Inferior parietal cortex (tissue), 1 donor: Measurements from ENCODE around the gene KIF5A.
"Not testable (repeated sequence)": the region's sequence is repeated elsewhere in the genome, so short reads cannot be mapped to it uniquely, and the experiment has no call there.

Experiments used
- DNase-seq: peaks from one replicate; pipeline ENCODE4 v3.0.0-alpha.2; 2016; ENCODE audit errors: extremely low spot score

The KIF5A gene

DNA sequence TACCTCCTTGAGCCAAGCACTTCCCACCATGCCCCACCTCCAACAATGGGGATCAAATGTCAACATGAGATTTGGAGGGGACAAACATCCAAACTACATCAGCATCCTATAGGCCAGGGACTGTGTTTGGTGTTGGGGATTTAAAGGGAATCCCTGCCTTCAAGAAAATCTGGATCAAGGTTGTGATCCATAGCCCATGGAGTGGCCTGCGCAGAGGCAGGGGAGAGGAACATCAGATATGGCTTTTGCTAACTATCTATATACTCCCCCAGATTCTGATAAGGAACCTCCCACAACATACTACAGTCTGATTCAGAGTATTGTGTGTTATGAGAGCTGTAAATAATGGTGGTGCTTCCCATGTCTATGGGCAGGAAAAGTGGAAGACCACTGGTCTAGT, 5.1 kb downstream of the KIF5A start:
- DNase-seq: no peak

DNA sequence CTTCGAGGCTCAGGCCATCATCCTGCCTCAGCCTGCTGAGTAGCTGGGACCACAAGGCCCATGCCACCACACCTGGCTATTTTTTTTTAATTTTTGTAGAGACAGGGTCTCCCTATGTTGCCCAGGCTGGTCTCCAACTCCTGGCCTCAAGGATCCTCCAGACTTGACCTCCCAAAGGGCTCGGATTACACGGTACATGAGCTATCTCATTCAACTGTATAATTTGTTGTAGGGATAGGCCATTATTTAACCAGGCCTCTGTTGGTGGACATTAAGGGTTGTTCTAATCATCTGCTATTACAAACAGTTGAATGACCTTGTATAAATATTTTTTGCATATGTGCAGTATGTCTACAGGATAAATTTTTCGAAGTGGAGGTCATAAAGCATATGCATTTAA, 9.0 kb downstream of the KIF5A start:
- no peak for DNase-seq

DNA sequence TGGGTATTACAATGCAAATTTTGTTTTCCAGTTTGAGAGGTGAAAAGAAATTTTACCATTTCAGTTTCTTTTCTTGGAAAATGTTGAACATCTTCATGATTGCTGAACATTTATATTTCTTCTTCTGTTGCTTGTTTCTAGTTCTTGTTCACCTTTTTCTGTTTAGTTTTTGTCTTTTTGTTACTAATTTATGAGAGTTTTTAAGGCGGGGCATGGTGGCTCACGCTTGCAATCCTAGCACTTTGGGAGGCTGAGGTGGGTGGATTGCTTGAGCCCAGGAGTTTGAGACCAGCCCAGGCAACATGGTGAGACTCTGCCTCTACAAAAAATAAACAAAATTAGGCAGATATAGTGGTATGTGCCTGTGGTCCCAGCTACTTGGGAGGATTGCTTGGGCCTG, 10.7 kb downstream of the KIF5A start:
- DNase-seq: no peak

DNA sequence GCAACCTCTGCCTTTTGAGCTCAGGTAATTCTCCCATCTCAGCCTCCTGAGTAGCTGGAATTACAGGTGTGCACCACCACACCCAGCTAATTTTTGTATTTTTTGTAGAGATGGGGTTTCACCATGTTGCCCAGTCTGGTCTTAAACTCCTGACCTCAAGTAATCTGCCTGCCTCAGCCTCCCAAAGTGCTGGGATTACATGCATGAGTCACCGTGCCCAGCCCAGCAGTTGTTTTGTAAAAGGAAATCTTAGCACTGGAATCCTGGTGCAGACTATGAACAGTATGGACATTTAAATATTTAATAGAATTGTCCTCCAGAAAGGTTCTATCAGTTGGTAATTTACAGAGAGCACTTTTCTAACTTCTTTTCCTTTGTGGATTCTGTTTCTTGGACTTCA, 11.3 kb downstream of the KIF5A start:
- DNase-seq: not testable (repeated sequence)

DNA sequence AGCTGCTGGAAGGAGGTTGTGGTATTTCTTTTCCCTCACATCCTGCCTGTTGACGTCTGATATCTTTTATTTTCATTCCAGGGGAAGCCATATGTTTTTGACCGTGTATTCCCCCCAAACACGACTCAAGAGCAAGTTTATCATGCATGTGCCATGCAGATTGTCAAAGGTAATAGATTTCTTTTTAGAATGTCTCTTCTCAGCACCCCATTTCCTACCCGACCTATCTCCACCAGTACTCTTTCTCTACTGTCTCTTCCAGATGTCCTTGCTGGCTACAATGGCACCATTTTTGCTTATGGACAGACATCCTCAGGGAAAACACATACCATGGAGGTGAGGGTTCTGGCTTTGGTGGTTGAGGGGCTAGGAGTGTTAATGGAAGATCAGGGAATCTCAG, 13.5 kb downstream of the KIF5A start:
- no peak for DNase-seq

DNA sequence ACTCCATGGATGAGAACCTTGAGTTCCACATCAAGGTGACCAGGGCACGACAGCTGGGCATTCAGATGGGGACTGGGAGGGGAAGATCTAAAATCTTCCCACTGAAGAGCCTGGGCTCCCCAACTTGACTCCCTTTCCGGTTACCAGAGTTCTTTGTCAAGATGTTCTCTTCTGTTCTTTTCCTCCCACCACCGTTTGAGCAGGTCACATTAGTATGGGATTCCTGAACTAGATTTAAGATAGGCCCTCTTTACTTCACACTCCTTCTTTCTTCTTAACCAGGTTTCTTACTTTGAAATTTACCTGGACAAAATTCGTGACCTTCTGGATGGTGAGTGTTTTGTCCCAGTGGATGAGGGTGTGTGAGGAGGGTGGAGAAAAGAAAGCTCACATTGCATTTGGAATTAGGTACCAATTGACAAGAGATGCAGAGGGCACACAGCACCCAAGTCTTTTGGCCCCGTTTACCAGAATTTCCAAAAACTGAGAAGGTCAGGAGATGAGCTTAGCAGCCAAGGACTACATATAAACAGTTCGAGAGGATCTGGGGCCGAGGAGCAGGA, 14.4 kb downstream of the KIF5A start:
- no peak for DNase-seq

DNA sequence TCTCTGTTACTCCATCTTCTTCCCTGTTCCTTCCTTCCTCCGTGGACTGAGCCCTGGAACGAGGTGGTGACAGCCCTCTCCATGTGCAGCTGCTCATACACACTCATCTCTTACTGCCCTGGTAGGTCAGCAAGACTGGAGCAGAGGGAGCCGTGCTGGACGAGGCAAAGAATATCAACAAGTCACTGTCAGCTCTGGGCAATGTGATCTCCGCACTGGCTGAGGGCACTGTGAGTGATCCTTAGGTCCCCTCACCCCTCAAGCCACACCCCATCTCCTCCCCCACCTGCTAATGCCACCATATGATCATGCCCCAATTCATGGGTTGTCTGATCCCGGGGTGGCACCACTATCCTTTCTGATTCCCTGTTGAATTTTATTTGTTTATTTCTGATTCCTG, 19.0 kb downstream of the KIF5A start:
- DNase-seq: no peak

DNA sequence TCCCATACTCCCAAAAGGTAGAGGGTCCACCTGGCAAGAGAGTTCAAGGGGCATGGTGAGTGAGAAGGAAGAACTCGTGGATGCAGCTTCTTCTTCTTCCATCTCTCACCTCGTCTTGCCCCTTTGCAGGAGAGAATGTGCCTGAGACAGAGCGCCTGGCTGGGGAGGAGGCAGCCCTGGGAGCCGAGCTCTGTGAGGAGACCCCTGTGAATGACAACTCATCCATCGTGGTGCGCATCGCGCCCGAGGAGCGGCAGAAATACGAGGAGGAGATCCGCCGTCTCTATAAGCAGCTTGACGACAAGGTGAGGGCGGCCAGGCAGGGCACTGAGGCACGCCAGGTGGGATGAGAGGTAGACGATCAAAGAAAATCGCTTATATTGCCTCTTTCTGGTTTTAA, 20.0 kb downstream of the KIF5A start:
- DNase-seq: no peak

DNA sequence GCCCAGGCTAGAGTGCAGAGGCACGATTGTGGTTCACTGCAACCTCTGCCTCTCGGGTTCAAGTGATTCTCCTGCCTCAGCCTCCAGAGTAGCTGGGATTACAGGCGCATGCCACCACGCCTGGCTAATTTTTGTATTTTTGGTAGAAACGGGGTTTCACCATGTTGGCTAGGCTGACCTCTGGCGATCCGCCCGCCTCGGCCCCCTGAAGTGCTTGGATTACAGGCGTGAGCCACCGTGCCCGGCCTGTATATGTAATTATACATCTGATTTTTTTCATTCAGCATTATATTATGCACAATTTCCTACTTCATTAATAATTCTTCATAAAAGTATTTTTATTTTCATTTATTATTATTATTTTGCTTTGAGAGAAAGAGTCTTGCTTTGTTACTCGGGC, 20.6 kb downstream of the KIF5A start:
- not testable (repeated sequence) for DNase-seq

DNA sequence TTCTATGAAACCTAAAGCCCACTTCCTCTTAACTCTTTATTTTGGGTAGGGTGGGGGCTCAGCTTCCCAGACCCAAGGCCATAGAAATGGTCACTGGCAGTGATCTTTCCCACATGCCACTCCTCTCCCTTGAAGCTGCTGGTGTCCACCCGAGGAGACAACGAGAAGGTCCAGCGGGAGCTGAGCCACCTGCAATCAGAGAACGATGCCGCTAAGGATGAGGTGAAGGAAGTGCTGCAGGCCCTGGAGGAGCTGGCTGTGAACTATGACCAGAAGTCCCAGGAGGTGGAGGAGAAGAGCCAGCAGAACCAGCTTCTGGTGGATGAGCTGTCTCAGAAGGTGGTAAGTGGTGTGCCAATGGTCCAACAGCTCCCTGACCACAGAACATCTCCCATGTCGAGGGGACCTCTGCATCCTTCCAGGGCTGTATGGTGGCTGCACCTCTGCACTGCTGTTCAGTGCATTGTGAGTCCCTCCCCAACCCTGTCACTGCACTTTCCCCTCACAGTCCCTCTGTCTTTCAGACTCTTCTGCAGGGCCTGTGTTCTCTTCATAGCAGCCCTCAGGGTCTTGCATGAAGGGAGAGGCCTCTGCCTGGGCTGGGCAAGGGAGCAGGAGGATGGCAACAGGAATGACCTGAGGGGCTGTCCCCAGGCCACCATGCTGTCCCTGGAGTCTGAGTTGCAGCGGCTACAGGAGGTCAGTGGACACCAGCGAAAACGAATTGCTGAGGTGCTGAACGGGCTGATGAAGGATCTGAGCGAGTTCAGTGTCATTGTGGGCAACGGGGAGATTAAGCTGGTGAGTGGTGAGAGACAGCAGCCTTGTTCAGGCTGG, 22.3 kb downstream of the KIF5A start:
- no peak for DNase-seq

DNA sequence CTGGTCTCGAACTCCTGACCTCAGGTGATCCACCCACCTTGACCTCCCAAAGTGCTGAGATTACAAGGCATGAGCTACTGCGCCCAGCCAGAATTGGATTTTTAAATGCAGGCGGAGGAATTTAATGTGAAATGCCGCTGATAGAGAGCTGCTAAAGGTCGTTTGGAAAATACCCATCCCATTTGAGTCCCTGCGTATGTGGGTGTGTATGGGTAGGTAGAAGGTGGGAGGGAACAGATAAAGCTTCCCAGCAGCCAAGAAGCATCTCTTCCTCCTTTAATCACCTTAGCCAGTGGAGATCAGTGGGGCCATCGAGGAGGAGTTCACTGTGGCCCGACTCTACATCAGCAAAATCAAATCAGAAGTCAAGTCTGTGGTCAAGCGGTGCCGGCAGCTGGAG, 25.0 kb downstream of the KIF5A start:
- DNase-seq: no peak

DNA sequence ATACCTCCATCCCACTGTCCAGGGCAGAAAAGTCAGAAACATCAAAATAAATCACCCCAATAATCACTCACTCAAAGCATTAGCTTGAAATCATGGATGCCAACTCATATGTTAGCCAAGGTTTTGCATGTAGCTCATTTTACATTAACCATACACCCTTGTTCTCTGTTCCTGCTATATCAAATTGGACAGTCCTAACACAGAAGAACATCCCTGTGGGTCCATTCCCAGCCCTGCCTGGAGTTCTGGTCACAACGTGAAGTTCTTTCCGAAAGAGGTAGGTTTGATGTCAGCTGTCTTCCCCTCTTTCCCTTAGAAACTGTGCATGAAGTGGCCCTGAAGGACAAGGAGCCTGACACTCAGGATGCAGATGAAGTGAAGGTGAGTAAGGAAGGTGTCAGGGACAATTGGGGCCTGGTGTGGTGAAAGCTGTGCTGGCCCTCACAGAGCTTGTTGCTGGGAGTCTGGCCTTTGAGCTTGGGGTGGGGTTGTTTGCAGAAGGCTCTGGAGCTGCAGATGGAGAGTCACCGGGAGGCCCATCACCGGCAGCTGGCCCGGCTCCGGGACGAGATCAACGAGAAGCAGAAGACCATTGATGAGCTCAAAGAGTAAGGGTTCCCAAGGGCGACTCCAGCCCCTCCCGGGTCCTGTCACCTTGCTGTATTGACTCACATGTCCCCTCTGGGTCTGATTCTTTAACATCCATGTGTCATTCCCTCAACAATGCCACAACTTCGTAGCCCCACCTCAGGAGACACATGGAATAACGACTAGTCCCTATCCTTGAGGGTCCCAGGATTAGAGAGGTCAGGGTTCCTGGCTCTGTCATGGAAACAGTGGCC, 26.1 kb downstream of the KIF5A start:
- DNase-seq: no peak

DNA sequence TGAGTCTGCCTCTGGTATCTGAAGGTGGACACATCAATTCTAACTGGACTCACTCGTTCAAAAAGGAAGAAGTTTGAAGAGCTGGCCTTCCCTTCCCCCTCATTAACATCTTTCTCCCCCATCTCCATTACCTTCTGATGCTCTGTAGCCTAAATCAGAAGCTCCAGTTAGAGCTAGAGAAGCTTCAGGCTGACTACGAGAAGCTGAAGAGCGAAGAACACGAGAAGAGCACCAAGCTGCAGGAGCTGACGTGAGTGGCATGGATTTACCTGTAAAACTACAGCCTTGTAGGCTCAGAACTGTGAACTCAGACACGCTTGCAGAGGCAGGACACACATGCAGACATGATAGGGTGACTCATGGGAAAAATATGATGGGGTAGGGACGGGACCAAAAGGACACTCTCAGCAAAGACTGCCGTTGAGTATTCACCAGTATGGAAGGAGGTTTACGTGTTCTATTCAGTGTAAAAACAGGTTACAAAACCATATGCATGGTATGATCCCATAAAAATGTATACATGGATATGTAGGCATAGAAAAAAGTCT, 26.8 kb downstream of the KIF5A start:
- DNase-seq: no peak

DNA sequence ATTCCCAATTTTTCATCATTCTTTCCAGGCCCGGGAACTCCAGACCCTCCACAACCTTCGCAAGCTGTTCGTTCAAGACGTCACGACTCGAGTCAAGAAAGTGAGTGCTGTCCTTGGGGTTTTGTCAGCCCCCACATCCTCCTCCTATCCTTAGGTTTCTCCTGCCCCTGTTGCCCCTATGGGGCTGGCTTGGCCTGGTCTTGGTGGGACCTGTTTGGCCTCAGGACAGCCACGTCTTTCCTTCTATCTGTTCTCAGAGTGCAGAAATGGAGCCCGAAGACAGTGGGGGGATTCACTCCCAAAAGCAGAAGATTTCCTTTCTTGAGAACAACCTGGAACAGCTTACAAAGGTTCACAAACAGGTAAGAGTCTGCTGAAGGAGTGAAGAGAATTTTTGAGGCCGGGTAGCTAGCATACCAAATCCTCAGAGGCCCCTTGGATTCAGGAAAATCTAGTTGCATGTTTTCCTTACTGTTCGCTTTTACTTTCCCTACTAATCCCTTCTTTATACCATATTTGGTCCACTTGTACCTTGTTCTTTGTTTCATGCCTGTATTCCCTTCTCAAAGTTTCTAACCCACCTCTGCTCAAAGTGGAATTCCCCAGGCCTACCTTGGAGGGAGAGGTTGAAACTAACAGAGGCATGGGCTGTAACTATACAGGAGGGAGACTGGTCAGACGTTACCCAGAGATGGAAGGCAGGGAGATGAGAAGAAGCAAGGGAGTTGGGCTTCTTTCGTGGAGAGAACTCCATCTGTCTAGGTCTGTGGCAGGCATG, 28.3 kb downstream of the KIF5A start:
- no peak for DNase-seq

DNA sequence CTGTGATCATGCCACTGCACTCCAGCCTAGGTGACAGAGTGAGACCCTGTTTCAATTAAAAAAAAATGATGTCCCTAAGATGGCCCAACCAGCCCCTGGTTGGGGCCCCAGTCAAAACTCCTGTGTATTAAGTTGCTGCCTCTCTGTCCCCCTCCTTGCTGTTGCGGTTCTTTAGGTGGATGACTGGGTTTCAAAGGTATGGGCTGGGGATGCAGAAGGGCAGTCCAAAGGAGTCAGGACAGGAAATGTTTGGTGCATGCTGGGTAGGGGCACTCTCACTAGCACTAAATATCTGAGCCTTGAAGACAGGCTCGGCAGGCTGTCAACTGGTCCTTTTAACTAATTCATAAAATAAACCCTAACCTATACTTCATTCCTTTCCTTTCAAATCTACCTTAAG, 29.2 kb downstream of the KIF5A start:
- DNase-seq: no peak

DNA sequence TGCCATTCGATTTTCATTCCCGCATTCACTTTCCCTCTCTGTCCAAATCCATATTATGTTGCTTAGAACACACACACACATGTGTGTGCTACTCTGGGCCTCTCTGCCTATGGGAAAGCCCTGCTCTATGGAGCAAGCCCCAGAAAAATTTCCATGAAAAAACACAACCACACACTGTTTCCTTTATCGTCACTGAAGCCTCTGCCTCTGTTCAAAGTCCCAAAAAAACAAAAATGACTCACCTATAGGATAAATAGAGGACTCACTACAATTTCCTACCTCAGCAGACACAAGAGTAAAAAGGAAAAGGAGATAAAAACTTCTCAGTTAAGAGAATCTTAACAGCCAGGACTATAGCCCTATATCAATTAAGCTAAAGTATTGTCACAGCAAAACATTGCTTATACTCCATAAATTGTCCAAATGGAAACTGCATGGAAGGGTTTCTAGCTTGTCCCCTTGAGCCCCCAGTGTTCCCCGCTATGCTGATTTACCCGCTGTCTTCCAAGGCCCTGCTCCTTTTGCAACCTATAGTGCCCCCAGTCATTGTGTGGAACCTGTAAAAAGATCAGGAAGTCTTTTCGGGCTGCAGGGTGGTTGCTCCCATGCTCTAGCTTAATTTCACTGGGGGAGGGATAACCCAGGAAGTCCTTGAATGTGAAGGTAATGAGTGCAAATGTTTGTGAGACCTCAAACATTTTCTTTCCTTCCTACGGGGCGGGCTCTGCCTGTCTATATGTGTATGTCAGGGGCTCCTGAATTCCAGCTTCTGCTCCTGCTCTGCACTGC, 30.0 kb downstream of the KIF5A start:
- DNase-seq: peak; percentile 34

DNA sequence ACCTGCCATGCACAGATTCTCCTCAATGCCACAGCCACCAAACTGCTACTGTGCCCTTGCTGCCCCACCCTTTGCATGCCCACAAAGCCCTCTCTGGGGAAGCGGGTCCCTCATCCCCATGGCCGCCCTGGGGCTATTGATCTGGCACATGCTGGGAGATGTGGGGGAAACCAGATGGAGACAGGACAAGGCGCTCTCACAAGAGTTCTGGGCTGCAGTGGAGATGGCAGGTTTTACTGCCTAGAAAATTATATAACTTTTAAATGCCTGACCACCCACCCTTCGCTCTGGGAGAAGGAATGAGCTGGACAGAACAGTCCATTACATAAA, 30.6 kb downstream of the KIF5A start:
- DNase-seq: no peak

DNA sequence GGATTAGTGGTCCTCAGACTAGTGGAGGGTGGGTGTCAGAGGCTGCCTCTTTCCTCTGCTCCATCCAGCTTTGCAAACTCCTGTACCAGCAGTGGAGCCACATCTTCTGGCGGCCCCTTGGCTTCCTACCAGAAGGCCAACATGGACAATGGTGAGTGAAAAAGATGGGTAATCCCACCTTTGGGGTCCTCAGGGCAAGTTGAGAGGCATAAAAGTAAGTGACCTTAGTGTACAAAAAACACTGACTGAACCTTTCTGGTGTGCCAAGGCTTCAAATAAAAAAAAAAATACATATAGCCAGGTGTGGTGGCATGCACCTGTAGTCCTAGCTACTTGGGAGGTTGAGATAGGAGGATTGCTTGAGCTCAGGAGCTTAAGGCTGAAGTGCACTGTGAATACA, 32.0 kb downstream of the KIF5A start:
- DNase-seq: no peak

DNA sequence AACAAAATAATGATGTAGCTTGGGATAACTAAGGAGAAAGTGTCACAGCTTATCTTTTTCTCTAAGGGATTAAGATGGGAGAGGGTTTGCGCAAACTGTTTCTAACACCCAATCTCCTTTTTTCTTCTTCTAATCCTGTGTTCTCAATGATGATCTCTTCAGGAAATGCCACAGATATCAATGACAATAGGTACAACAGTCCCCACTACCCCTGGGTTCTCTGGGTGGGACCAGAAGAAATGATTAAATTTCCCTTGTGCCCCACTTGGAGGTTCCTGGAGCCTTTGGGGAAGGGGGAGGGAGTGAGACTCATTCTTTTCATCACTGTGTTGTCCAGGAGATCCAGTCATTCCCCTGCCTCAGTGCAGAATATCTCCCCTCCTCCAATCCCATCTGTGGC, 32.6 kb downstream of the KIF5A start:
- no peak for DNase-seq

DNA sequence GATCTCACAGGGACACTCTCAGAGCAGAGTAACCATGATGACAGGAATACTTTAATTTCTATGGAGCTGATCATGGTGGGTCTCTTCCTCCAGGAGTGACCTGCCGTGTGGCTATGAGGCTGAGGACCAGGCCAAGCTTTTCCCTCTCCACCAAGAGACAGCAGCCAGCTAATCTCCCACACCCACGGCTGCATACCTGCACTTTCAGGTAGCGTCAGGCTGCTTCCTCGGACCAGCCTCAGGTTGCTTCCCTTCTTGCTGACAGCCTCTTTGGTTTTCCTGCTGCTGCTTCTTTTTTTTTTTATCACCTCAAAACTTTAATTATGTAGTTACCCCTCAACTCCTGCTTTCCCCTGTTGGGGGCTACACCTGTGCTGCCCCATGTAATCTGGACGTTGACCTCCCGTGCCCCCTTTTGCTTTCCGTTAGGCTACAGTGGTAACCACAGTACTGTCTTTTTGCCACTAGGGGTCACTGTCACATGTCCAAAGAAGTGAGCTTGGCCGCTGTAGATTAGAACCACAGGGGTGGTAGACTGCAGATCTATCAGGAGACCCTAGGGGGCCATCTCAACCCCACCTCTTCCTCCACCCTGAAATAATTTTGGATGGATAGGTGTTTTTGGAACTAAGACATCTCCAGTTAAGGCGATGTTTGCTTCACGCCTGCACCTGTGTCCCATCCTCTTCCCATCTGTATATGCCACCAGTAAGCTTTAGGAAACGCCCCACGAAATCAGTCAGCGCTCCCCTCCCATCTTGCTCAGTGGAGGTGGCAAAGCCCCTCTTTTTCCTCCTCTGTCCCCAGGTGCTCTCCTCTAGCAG, 33.4 kb downstream of the KIF5A start:
- peak; percentile 89 for DNase-seq
